Measurements from ENCODE around the gene RBFOX1.

- TF ChIP-seq, protein P1, sequence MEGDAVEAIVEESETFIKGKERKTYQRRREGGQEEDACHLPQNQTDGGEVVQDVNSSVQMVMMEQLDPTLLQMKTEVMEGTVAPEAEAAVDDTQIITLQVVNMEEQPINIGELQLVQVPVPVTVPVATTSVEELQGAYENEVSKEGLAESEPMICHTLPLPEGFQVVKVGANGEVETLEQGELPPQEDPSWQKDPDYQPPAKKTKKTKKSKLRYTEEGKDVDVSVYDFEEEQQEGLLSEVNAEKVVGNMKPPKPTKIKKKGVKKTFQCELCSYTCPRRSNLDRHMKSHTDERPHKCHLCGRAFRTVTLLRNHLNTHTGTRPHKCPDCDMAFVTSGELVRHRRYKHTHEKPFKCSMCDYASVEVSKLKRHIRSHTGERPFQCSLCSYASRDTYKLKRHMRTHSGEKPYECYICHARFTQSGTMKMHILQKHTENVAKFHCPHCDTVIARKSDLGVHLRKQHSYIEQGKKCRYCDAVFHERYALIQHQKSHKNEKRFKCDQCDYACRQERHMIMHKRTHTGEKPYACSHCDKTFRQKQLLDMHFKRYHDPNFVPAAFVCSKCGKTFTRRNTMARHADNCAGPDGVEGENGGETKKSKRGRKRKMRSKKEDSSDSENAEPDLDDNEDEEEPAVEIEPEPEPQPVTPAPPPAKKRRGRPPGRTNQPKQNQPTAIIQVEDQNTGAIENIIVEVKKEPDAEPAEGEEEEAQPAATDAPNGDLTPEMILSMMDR (IDR thresholded peaks at IDR 0.05), result no peak
- no peak for TF ChIP-seq EP300 (IDR thresholded peaks at IDR 0.05)
Observed at GRCh38 chr16:7456211-7456610, 123.6 kb downstream of the RBFOX1 start.

Data from ovary (tissue), 3 donors.